Spinal cord (tissue), 10 donors: ENCODE measurements around the gene ZNF426. TPM values are rescaled to one million over a fixed set of nuclear protein-coding genes. Genes with fewer than 3 reads are reported as not detected.
"Not testable (repeated sequence)": the region's sequence is repeated elsewhere in the genome, so short reads cannot be mapped to it uniquely, and the experiment has no call there.

Source experiments
- DNase-seq, 6 donors: peaks; one replicate each; pipeline versions ENCODE4 v3.0.0 to v3.0.0-alpha.2; 2013 to 2015; ENCODE audit warnings: low spot score in 6 of 6, low read depth in 4 of 6
- H3K27ac ChIP-seq: one replicate; pipeline ENCODE4 v1.5.1; 2013; ENCODE audit warnings: low read depth, low read length, control low read depth
- H3K27me3 ChIP-seq: one replicate; pipeline ENCODE4 v1.6.1; 2013; ENCODE audit warnings: low read length; ENCODE audit not compliant: control insufficient read depth, insufficient read depth
- H3K36me3 ChIP-seq: one replicate; pipeline ENCODE4 v1.6.1; 2013; ENCODE audit warnings: low read length; ENCODE audit not compliant: control insufficient read depth, insufficient read depth
- H3K4me1 ChIP-seq: one replicate; pipeline ENCODE4 v1.6.1; 2013; ENCODE audit warnings: low read length; ENCODE audit not compliant: control insufficient read depth, insufficient read depth
- H3K4me3 ChIP-seq: one replicate; pipeline ENCODE4 v1.5.1; 2013; ENCODE audit warnings: low read depth, low read length, control low read depth
- H3K9me3 ChIP-seq: one replicate; pipeline ENCODE4 v1.6.1; 2013; ENCODE audit warnings: low read length; ENCODE audit not compliant: control insufficient read depth, insufficient read depth
- WGBS: methylation state at CpG from one replicate; pipeline ENCODE4 v1.1.5; 2013; ENCODE audit warnings: missing lambda C conversion rate; ENCODE audit not compliant: insufficient coverage; 5-methylcytosine and 5-hydroxymethylcytosine counted together
- long read RNA-seq, 4 donors: transcript quantifications; one replicate each; lab custom pipeline, GENCODE V29; 2026
- polyA plus RNA-seq, 2 donors: library from polyadenylated mRNA; unstranded; fragments of 120-200 nt; gene quantifications; one replicate each; pipeline ENCODE4 v1.2.1, GENCODE V29; 2013; ENCODE audit not compliant: insufficient read length in 2 of 2
- total RNA-seq, 2 donors: library from RNA; depleted of rRNA in 1 of 2; stranded (reverse); fragments of 120-200 nt in 1 of 2; fragments of >200 nt in 1 of 2; gene quantifications; one replicate each; pipeline versions ENCODE4 v1.2.3 to v1.2.4, GENCODE V29; 2013 to 2014
- donor health status: healthy.

ZNF426 gene
- total RNA-seq = 10 to 100 TPM; 27.2 to 28.7 TPM
- 10 to 100 TPM; 13.1 to 14.9 TPM for polyA plus RNA-seq
- long read RNA-seq, donor 1, partial matches to known transcripts = 0 of 1 reads
- long read RNA-seq, donor 1, other reads (novel, unspliced or antisense) = 0 of 1 reads
- long read RNA-seq, donor 2 = 0 reads
- long read RNA-seq, donor 3 = 0 reads
- long read RNA-seq, donor 4, full-length matches to known transcripts = 2 of 2 reads
- long read RNA-seq, donor 4, partial matches to known transcripts = 0 of 2 reads
- long read RNA-seq, donor 4, other reads (novel, unspliced or antisense) = 0 of 2 reads

DNA sequence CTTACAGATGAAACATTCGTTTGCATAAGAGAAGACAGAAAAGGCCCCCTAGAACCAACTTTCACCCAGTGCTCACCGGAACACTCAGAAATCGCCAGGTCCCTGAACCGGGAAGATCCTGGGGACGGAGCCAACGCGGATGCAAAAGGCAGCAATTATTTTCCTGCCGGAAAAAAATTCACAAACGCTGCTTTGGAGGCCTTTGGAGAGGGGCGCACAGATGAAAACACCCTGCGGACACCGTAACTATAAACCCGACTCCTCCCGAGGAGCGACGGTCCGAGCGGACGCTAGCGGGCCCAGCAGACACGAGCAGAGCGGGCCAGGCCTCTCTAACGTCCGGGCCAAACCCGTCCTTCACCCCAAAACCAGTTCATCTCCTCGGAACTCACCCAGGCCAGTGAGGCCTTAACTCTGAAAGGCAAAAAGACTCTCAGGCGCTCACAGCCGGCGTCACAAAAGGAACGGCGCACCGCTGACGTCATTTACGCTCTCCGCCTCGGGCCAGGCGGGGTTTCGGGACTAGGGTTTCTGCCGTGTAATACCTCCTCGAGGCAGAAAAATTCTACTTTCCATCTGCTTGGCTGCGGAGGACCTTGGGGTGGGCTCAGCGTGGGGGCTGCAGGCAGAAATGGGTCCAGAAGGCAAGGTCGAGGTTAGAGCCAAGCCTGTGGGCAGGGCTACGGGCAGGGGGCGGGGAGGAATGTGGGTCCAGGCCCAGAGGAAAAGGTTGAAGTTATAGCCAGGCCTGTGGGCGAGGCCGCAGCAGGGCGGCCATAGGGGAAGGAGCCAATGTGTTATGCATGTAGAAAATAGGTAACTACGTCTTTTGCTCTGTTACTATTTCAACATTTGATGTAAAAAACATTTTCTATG, at the start of gene ZNF426:
ZNF426 (minus strand) TSS at position 463 of the 876 bp plus-strand sequence. CDS start 2,413 bp downstream, outside the sequence.
- H3K9me3 ChIP-seq = no peaks in the 10 kb centered on the region
- under 1% methylated on average over 45 of the region's 49 CpGs for WGBS

DNA sequence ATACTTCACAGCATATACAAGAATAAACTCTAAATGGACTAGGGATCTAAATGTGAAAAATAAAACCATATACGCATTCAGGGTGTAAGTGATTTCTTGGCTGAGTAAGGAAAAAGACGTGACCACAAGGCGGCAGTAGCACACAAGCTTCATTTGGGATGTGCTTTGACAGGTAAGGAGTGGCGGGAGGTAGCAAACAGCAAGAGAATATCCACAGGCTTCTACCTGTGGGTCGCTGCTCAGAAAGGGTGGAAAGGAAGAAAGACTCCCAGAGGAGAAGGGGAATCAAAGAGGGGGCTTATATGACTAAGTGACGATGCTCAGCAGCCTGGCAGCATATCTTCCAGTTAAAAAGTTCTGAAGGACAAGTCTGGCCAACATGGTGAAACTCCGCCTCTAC, 48.3 kb upstream of the ZNF426 start:
- DNase-seq = peak in 5 of 6 donors; percentile 15 to 90 (median 33)
- H3K4me3 ChIP-seq = no peak overlapping the region
- 7% methylated on average over 6 of the region's 7 CpGs for WGBS

More for the DNA sequence above, at the start of gene ZNF426:
- H3K27me3 ChIP-seq = no peaks in the 10 kb centered on the region
- peak; percentile 86 to 97 (median 89) for DNase-seq
- H3K4me3 ChIP-seq = peak within 1 kb of the TSS; percentile 87
- H3K27ac ChIP-seq = peak within 1 kb of the TSS; percentile 97
- peaks cover 30% of the 10 kb centered on the region for H3K36me3 ChIP-seq
- peaks cover 16% of the 10 kb centered on the region for H3K4me1 ChIP-seq

DNA sequence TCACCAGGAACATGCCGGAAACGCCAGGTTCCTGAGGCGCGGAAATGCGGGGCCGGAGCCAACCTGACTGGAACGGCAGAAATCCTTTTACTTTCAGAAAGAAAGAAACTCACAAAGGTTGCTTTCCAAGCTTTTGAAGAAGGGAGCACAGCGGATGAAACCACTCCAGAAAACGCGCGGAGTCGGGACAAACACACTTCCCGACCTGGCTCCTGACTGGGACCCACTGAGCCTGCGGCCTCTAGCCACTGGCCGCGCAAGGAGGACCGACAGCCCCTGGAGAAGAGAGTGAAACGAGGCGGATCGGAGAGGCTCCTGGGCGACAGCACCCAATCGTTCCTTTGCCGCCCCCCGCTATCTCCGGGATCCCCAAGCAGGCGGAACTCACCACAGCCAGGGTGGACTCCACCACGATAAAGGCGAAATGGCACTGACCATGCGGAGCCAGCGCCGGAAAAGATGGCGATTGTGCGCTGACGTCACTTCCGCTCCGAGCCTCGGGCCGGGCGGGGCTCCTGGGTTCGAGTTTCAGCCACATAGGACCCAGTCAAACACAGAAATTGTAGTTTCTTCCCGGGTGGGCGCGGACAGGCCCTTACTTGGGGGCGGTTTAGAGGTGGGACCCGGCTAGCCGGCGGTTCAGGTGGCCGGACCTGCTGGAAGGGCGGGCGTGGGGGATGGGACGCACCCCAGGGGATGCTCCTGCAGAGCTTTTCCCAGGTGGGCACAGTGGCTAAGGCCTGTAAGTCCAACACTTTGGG, 45.8 kb upstream of the ZNF426 start, which contains the start of gene ZNF121:
ZNF121 (minus strand) TSS at position 432 of the 761 bp plus-strand sequence. CDS start 16,407 bp downstream, outside the sequence.
- Histone ChIP-seq H3K4me1 (peaks cover 17% of the 10 kb centered on the region), H3K27me3 (peaks cover 4% of the 10 kb centered on the region), H3K27ac (peak within 1 kb of the TSS; percentile 90), H3K36me3 (peaks cover 4% of the 10 kb centered on the region), H3K9me3 (no peaks in the 10 kb centered on the region), H3K4me3 (peak within 1 kb of the TSS; percentile 74)
- peak; percentile 75 to 96 (median 84) for DNase-seq
- under 1% methylated on average over 49 of the region's 51 CpGs for WGBS

More for the DNA sequence above, 48.3 kb upstream of the ZNF426 start:
- Histone ChIP-seq H3K4me1 (peaks cover 17% of the 10 kb centered on the region), H3K27ac (no peak overlapping the region), H3K36me3 (no peaks in the 10 kb centered on the region), H3K9me3 (no peaks in the 10 kb centered on the region), H3K27me3 (peaks cover 9% of the 10 kb centered on the region)

DNA sequence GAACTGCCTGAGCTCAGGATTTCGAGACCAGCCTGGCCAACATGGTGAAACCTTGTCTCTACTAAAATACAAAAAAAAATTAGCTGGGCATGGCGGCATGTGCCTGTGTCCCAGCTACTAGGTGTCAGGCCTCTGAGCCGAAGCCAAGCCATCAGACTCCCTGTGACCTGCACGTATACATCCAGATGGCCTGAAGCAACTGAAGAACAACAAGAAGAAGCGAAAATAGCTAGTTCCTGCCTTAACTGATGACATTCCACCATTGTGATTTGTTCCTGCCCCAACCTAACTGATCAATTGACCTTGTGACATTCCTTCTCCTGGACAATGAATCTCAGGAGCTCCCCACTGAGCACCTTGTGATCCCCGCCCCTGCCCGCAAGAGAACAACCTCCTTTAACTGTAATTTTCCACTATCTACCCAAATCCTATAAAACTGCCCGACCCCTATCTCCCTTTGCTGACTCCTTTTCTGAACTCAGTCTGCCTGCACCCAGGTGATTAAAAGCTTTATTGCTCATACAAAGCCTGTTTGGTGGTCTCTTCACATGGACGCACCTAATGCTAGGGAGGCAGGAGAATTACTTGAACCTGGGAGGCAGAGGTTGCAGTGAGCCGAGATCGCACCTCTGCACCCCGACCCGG, 43.8 kb upstream of the ZNF426 start:
- peaks cover 17% of the 10 kb centered on the region for H3K4me1 ChIP-seq
- WGBS = 87% methylated on average over 8 of the region's 13 CpGs
- not testable (repeated sequence) for H3K4me3 ChIP-seq, H3K27me3 ChIP-seq, DNase-seq, H3K27ac ChIP-seq, H3K9me3 ChIP-seq, H3K36me3 ChIP-seq

DNA sequence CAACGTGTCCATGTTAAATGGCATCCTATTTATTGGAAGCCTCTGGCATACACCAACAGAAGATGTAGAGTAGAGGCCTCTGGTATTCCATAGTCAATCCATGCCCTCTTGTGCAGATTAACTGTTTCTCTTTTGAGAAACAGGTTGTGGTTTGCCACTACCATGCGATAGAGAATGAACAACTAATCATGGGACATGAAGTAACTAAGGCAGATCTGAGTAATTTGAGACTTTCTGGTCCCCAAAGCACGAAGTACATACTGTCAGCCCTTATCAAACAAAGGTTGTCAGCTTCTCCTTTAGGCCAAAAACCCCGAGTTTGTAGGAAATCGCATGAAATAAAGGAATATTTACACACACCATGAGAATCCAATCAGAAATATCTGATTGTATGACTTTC, 42.3 kb upstream of the ZNF426 start:
- H3K4me3 ChIP-seq = no peak overlapping the region
- peaks cover 1% of the 10 kb centered on the region for H3K9me3 ChIP-seq
- no CpG with 5 or more reads among the region's 5 CpGs for WGBS
- H3K27me3 ChIP-seq = no peaks in the 10 kb centered on the region
- no peak for DNase-seq
- peaks cover 17% of the 10 kb centered on the region for H3K4me1 ChIP-seq
- H3K36me3 ChIP-seq = peaks cover 7% of the 10 kb centered on the region
- H3K27ac ChIP-seq = no peak overlapping the region

DNA sequence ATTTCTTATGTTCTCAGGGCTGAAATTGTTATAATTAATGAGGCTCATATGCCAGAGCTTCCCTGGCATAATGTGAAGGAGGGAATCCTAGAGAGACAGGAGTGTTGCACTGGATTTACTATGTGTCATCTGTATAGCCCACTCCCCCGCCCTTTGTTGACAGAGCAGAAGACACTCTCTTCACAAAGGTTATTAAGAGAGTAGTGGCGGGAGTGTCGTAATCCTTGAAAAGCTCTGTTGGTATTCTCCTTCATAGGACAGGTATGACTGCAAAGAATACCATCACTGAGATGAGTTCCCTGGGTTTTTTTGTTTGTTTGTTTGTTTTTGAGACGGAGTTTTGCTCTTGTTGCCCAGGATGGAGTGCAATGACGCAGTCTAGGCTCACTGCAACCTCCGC, 31.8 kb upstream of the ZNF426 start:
- 90% methylated on average over 5 of the region's 6 CpGs for WGBS
- Histone ChIP-seq H3K9me3 (peaks cover 20% of the 10 kb centered on the region), H3K4me1 (no peaks in the 10 kb centered on the region), H3K4me3 (no peak overlapping the region), H3K27me3 (no peaks in the 10 kb centered on the region), H3K27ac (no peak overlapping the region), H3K36me3 (peaks cover 8% of the 10 kb centered on the region)
- DNase-seq = no peak

DNA sequence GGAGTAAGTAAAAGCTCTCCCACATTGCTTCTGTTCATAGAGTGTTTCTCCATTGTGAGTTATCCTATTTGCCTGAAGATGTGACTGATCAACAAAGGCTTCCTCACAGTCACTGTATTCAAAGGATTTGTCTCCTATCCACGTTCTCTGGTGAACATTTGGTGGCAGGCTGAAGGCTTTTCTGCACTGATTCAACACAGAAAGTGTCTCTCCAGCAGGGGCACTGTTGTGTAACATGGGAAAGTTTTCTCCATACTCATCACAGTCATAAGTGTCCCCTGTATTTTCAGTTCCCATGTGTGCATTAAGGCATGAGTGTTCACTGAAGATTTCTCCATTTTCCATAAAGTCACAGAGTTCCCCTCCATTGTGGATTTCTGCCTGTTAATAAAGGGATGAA, 28.3 kb upstream of the ZNF426 start:
- Histone ChIP-seq H3K36me3 (peaks cover 25% of the 10 kb centered on the region), H3K27me3 (no peaks in the 10 kb centered on the region)
- 100% methylated on average over 1 of the region's 1 CpG for WGBS

DNA sequence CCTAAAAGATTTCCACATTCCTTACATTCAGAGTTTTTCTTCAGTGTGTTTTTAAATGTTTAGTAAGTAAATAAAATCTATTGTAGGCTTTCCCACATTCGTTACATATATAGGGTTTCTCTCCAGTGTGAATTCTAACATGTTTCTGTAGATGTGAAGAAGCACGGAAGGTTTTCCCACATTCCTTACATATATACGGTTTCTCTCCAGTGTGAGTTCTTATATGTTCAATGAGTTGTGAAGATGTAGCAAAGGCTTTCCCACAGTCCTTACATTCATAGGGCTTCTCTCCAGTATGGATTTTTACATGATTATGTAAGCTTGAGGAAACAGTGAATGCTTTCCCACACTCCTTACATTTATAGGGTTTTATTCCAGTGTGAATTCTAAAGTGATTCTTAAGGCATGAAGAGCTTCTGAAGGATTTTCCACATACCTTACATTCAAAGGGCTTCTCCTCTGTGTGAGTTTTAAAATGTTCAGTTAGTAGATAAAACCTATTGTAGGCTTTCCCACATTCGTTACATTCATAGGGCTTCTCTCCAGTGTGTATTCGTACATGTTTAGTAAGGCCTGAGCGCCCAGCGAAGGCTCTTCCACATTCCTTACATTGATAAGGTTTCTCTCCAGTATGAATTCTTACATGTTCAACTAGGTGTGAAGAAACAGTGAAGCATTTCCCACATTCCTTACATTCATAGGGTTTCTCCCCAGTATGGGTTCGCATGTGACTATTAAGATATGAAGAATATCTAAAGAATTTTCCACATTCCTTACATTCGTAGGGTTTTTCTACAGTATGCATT, 27.7 kb upstream of the ZNF426 start:
- Histone ChIP-seq H3K4me1 (no peaks in the 10 kb centered on the region), H3K36me3 (peaks cover 28% of the 10 kb centered on the region), H3K4me3 (no peak overlapping the region), H3K27ac (no peak overlapping the region), H3K9me3 (peaks cover 10% of the 10 kb centered on the region), H3K27me3 (no peaks in the 10 kb centered on the region)
- WGBS = no CpG with 5 or more reads among the region's 9 CpGs
- no peak for DNase-seq

More for the DNA sequence above, 28.3 kb upstream of the ZNF426 start:
- H3K27ac ChIP-seq = no peak overlapping the region
- peaks cover 10% of the 10 kb centered on the region for H3K9me3 ChIP-seq
- no peaks in the 10 kb centered on the region for H3K4me1 ChIP-seq
- no peak overlapping the region for H3K4me3 ChIP-seq
- DNase-seq = no peak
